Measurements from ENCODE around the gene TRPV2. TPM values are rescaled to one million over a fixed set of nuclear protein-coding genes. Genes with fewer than 3 reads are reported as not detected.

Gene TRPV2
- total RNA-seq, 6 donors from 2014 or later, result 33.4 to 127 (median 48.6) TPM

- H3K27me3 ChIP-seq, result no peaks in the 10 kb centered on the region
- no peaks in the 10 kb centered on the region for H3K36me3 ChIP-seq
- peaks cover 0 to 4% (median 0%) of the 10 kb centered on the region in 4 donors for H3K4me1 ChIP-seq
- no peak overlapping the region for H3K4me3 ChIP-seq
- H3K27ac ChIP-seq, result no peak overlapping the region
- no peak for TF ChIP-seq POLR2A (IDR thresholded peaks at IDR 0.05)
- no peak for TF ChIP-seq CTCF (IDR thresholded peaks at IDR 0.05)
- no peak for TF ChIP-seq EP300 (IDR thresholded peaks at IDR 0.05)
- no peak for TF ChIP-seq POLR2AphosphoS5 (IDR thresholded peaks at IDR 0.05)
- 76 to 91% methylated on average over 5 of the region's 5 CpGs for WGBS, 2 donors
- no peak for DNase-seq
- H3K9me3 ChIP-seq, result no peaks in the 10 kb centered on the region
- no peak for ATAC-seq (ENCODE audit: low FRiP score in 2 of 2)
These were observed 55.9 kb downstream of the TRPV2 start for GRCh38 chr17:16471295-16471694.

- no peaks in the 10 kb centered on the region for H3K9me3 ChIP-seq
- TF ChIP-seq POLR2A (IDR thresholded peaks at IDR 0.05), result no peak
- TF ChIP-seq CTCF (IDR thresholded peaks at IDR 0.05), result no peak
- no peak for TF ChIP-seq POLR2AphosphoS5 (IDR thresholded peaks at IDR 0.05)
- TF ChIP-seq EP300 (IDR thresholded peaks at IDR 0.05), result no peak
- H3K36me3 ChIP-seq, result no peaks in the 10 kb centered on the region
- H3K4me3 ChIP-seq, result no peak overlapping the region
- ATAC-seq (ENCODE audit: low FRiP score in 2 of 2), result no peak
- DNase-seq, result no peak
- 82 to 84% methylated on average over 6 of the region's 6 CpGs for WGBS, 2 donors
- H3K27me3 ChIP-seq, result no peaks in the 10 kb centered on the region
- H3K27ac ChIP-seq, result no peak overlapping the region
- H3K4me1 ChIP-seq, result peaks cover 0 to 4% (median 0%) of the 10 kb centered on the region in 4 donors
These were observed 57.2 kb downstream of the TRPV2 start for GRCh38 chr17:16472539-16472938.

- ATAC-seq (ENCODE audit: low FRiP score in 2 of 2) (no peak), DNase-seq (peak in 1 of 2 donors; percentile 54)
- H3K4me3 ChIP-seq, result no peak overlapping the region
- TF ChIP-seq EP300 (IDR thresholded peaks at IDR 0.05) (no peak), POLR2AphosphoS5 (IDR thresholded peaks at IDR 0.05) (no peak), POLR2A (IDR thresholded peaks at IDR 0.05) (no peak), CTCF (IDR thresholded peaks at IDR 0.05) (no peak)
- 89 to 95% methylated on average over 17 to 18 of the region's 20 CpGs for WGBS, 2 donors
- no peak overlapping the region for H3K27ac ChIP-seq
- H3K4me1 ChIP-seq, result peaks cover 0 to 4% (median 0%) of the 10 kb centered on the region in 4 donors
- no peaks in the 10 kb centered on the region for H3K36me3 ChIP-seq
- no peaks in the 10 kb centered on the region for H3K27me3 ChIP-seq
- H3K9me3 ChIP-seq, result no peaks in the 10 kb centered on the region
These were observed 58.0 kb downstream of the TRPV2 start for GRCh38 chr17:16473044-16474011.

- Histone ChIP-seq H3K27ac (no peak overlapping the region), H3K4me3 (no peak overlapping the region), H3K4me1 (peaks cover 0 to 4% (median 0%) of the 10 kb centered on the region in 4 donors), H3K27me3 (no peaks in the 10 kb centered on the region), H3K9me3 (no peaks in the 10 kb centered on the region), H3K36me3 (no peaks in the 10 kb centered on the region)
- ATAC-seq (ENCODE audit: low FRiP score in 2 of 2), result no peak
- no peak for TF ChIP-seq EP300 (IDR thresholded peaks at IDR 0.05)
- no peak for TF ChIP-seq POLR2AphosphoS5 (IDR thresholded peaks at IDR 0.05)
- no peak for TF ChIP-seq CTCF (IDR thresholded peaks at IDR 0.05)
- TF ChIP-seq POLR2A (IDR thresholded peaks at IDR 0.05), result no peak
- no peak for DNase-seq
- 85 to 88% methylated on average over 13 of the region's 13 CpGs for WGBS, 2 donors
These were observed 58.8 kb downstream of the TRPV2 start for GRCh38 chr17:16474012-16474725.
